Measurements from ENCODE around the gene APEH. TPM values are rescaled to one million over a fixed set of nuclear protein-coding genes. Genes with fewer than 3 reads are reported as not detected.

APEH gene
- total RNA-seq, 1 donor from 2014 or later, result 80.8 TPM

DNA sequence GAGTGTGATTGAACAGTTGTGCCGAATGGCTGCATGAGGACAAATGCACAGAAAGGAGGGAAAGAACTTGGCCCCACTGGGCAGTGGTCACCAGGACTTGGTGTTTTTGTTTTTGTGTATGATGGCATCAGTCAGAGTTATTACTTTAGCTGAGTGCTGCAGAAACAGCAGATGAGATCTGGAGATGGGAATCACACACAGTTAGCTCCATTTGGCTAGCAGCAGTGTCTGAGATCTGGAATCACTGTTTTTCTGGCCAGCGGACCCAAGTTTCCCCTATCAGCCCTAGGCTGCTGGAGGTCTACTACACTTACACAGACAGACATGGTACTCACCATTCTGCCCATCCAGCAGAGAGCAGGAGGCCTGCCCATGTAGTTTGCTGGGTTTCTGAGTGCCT lies 45.9 kb upstream of the APEH start:
- Mint-ChIP-seq H3K4me3 (ENCODE audit: unreplicated experiment) (no peak overlapping the region), H3K36me3 (ENCODE audit: low read depth, unreplicated experiment) (peaks cover 6% of the 10 kb centered on the region), H3K4me1 (ENCODE audit: low read depth, unreplicated experiment) (peaks cover 16% of the 10 kb centered on the region), H3K27ac (ENCODE audit: unreplicated experiment) (no peak overlapping the region), H3K27me3 (ENCODE audit: low read depth, unreplicated experiment) (no peaks in the 10 kb centered on the region), H3K9me3 (ENCODE audit: unreplicated experiment) (peaks cover 9% of the 10 kb centered on the region)
- TF ChIP-seq, protein P1, sequence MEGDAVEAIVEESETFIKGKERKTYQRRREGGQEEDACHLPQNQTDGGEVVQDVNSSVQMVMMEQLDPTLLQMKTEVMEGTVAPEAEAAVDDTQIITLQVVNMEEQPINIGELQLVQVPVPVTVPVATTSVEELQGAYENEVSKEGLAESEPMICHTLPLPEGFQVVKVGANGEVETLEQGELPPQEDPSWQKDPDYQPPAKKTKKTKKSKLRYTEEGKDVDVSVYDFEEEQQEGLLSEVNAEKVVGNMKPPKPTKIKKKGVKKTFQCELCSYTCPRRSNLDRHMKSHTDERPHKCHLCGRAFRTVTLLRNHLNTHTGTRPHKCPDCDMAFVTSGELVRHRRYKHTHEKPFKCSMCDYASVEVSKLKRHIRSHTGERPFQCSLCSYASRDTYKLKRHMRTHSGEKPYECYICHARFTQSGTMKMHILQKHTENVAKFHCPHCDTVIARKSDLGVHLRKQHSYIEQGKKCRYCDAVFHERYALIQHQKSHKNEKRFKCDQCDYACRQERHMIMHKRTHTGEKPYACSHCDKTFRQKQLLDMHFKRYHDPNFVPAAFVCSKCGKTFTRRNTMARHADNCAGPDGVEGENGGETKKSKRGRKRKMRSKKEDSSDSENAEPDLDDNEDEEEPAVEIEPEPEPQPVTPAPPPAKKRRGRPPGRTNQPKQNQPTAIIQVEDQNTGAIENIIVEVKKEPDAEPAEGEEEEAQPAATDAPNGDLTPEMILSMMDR (IDR thresholded peaks at IDR 0.05; ENCODE audit: insufficient read depth, low read depth, low read length), result no peak
- TF ChIP-seq EZH2 (IDR thresholded peaks at IDR 0.05; ENCODE audit: insufficient read depth, low read length), result no peak
- Histone ChIP-seq H3K9me3 (ENCODE audit: insufficient read depth, low read depth, low read length) (no peaks in the 10 kb centered on the region), H3K9ac (ENCODE audit: low read length) (no peak overlapping the region), H3K4me1 (ENCODE audit: insufficient read depth, low read length) (peaks cover 16% of the 10 kb centered on the region), H3K4me3 (ENCODE audit: insufficient read depth, low read depth, low read length) (no peak overlapping the region), H3K36me3 (ENCODE audit: insufficient read depth, low read length) (no peaks in the 10 kb centered on the region), H2AFZ (ENCODE audit: low read depth, low read length) (no peak overlapping the region), H4K20me1 (ENCODE audit: insufficient read depth, low read length) (no peaks in the 10 kb centered on the region), H3K27ac (ENCODE audit: low read depth, low read length) (no peak overlapping the region), H3K27me3 (ENCODE audit: insufficient read depth, low read length) (no peaks in the 10 kb centered on the region), H3K4me2 (ENCODE audit: low read length) (no peak overlapping the region), H3K79me2 (ENCODE audit: insufficient read depth, low read length) (no peaks in the 10 kb centered on the region)
- DNase-seq (ENCODE audit: low read depth), result no peak
- no peak for FAIRE-seq

DNA sequence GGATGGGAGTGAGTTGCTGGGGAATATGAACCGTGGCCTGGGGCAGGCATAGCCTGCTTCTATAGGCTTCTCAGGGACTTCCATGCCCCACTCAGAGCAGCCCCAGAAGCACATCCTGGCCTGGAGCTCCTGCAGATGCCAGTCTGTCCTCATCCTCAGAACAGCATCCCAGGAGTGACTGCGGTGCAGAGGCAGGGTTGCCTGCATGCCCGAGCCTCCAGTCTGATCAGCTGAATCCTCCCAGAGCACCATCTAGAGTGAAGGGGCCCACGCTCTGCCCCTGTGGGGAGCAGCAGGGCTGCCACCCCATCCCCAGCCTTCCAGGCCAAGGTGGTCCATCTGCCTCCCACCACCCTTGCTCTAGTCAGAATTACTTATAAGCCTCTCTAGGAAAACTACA lies 44.7 kb upstream of the APEH start:
- no peaks in the 10 kb centered on the region for H3K9me3 ChIP-seq (ENCODE audit: insufficient read depth, low read depth, low read length)
- Mint-ChIP-seq H3K4me1 (ENCODE audit: low read depth, unreplicated experiment) (peaks cover 16% of the 10 kb centered on the region), H3K27ac (ENCODE audit: unreplicated experiment) (no peak overlapping the region), H3K4me3 (ENCODE audit: unreplicated experiment) (no peak overlapping the region), H3K9me3 (ENCODE audit: unreplicated experiment) (peaks cover 9% of the 10 kb centered on the region), H3K27me3 (ENCODE audit: low read depth, unreplicated experiment) (no peaks in the 10 kb centered on the region), H3K36me3 (ENCODE audit: low read depth, unreplicated experiment) (peaks cover 6% of the 10 kb centered on the region)
- TF ChIP-seq, protein P1 (IDR thresholded peaks at IDR 0.05; ENCODE audit: insufficient read depth, low read depth, low read length), result no peak
- no peak for TF ChIP-seq EZH2 (IDR thresholded peaks at IDR 0.05; ENCODE audit: insufficient read depth, low read length)
- H4K20me1 ChIP-seq (ENCODE audit: insufficient read depth, low read length), result no peaks in the 10 kb centered on the region
- no peak overlapping the region for H3K4me2 ChIP-seq (ENCODE audit: low read length)
- no peak overlapping the region for H3K9ac ChIP-seq (ENCODE audit: low read length)
- peaks cover 16% of the 10 kb centered on the region for H3K4me1 ChIP-seq (ENCODE audit: insufficient read depth, low read length)
- FAIRE-seq, result no peak
- no peak overlapping the region for H2AFZ ChIP-seq (ENCODE audit: low read depth, low read length)
- no peak for DNase-seq (ENCODE audit: low read depth)
- no peaks in the 10 kb centered on the region for H3K27me3 ChIP-seq (ENCODE audit: insufficient read depth, low read length)
- H3K36me3 ChIP-seq (ENCODE audit: insufficient read depth, low read length), result no peaks in the 10 kb centered on the region
- H3K4me3 ChIP-seq (ENCODE audit: insufficient read depth, low read depth, low read length), result no peak overlapping the region
- H3K79me2 ChIP-seq (ENCODE audit: insufficient read depth, low read length), result no peaks in the 10 kb centered on the region
- H3K27ac ChIP-seq (ENCODE audit: low read depth, low read length), result no peak overlapping the region

DNA sequence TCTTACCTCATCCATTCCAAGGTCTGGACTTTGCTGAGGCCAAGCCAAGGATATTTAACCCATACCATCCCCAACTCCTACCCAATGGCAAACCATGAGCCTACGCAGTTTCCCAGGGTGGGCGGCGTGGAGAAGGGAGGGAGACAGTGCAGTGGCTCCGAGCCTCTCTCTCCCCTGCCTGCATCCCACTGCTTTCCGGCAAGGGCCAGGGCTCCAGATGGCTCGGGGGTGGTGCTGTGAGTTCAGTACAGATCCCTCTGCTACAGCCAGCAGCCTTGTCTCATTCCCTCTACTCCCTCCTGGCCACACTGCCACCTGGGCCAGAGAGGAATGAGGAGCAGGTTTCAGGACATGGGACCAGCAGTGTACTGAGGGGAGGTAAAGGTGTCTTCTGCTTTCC lies 44.3 kb upstream of the APEH start:
- no peak overlapping the region for H3K4me3 Mint-ChIP-seq (ENCODE audit: unreplicated experiment)
- peaks cover 16% of the 10 kb centered on the region for H3K4me1 Mint-ChIP-seq (ENCODE audit: low read depth, unreplicated experiment)
- FAIRE-seq (no peak), DNase-seq (ENCODE audit: low read depth) (no peak)
- H3K27ac ChIP-seq (ENCODE audit: low read depth, low read length), result no peak overlapping the region
- no peak overlapping the region for H3K4me2 ChIP-seq (ENCODE audit: low read length)
- H3K4me1 ChIP-seq (ENCODE audit: insufficient read depth, low read length), result peaks cover 16% of the 10 kb centered on the region
- H3K4me3 ChIP-seq (ENCODE audit: insufficient read depth, low read depth, low read length), result no peak overlapping the region
- peaks cover 6% of the 10 kb centered on the region for H3K36me3 Mint-ChIP-seq (ENCODE audit: low read depth, unreplicated experiment)
- no peaks in the 10 kb centered on the region for H3K9me3 ChIP-seq (ENCODE audit: insufficient read depth, low read depth, low read length)
- no peaks in the 10 kb centered on the region for H3K27me3 Mint-ChIP-seq (ENCODE audit: low read depth, unreplicated experiment)
- H3K27ac Mint-ChIP-seq (ENCODE audit: unreplicated experiment), result no peak overlapping the region
- TF ChIP-seq, protein P1 (IDR thresholded peaks at IDR 0.05; ENCODE audit: insufficient read depth, low read depth, low read length), result no peak
- no peak for TF ChIP-seq EZH2 (IDR thresholded peaks at IDR 0.05; ENCODE audit: insufficient read depth, low read length)
- H3K27me3 ChIP-seq (ENCODE audit: insufficient read depth, low read length), result no peaks in the 10 kb centered on the region
- no peak overlapping the region for H2AFZ ChIP-seq (ENCODE audit: low read depth, low read length)
- H3K36me3 ChIP-seq (ENCODE audit: insufficient read depth, low read length), result no peaks in the 10 kb centered on the region
- H3K9ac ChIP-seq (ENCODE audit: low read length), result no peak overlapping the region
- H3K79me2 ChIP-seq (ENCODE audit: insufficient read depth, low read length), result no peaks in the 10 kb centered on the region
- peaks cover 9% of the 10 kb centered on the region for H3K9me3 Mint-ChIP-seq (ENCODE audit: unreplicated experiment)
- no peaks in the 10 kb centered on the region for H4K20me1 ChIP-seq (ENCODE audit: insufficient read depth, low read length)

Data from astrocyte (in vitro differentiated cells and primary cell).